Activated CD4-positive, alpha-beta T cell treated with anti-CD3 and anti-CD28 coated beads, Interleukin-2, Interleukin-4, amounts not matched to agents 100 ng/mL and 50 ng/mL, durations not matched to agents 16 hours and 8 hours (primary cell): ENCODE data around the gene DZANK1.
"Not testable (repeated sequence)": the region's sequence is repeated elsewhere in the genome, so short reads cannot be mapped to it uniquely, and the experiment has no call there.

Source experiments
- DNase-seq: peaks from one replicate; pipeline ENCODE4 v3.0.0-alpha.2; 2020; ENCODE audit warnings: low spot score

Gene DZANK1

GRCh38 chr20:18436847-18437246 lies 30.0 kb downstream of the DZANK1 start:
- DNase-seq = no peak

- no peak for DNase-seq
Measured at GRCh38 chr20:18431206-18431605, 35.6 kb downstream of the DZANK1 start.

- DNase-seq = no peak
Measured at GRCh38 chr20:18430172-18430826, 36.5 kb downstream of the DZANK1 start.

DNA sequence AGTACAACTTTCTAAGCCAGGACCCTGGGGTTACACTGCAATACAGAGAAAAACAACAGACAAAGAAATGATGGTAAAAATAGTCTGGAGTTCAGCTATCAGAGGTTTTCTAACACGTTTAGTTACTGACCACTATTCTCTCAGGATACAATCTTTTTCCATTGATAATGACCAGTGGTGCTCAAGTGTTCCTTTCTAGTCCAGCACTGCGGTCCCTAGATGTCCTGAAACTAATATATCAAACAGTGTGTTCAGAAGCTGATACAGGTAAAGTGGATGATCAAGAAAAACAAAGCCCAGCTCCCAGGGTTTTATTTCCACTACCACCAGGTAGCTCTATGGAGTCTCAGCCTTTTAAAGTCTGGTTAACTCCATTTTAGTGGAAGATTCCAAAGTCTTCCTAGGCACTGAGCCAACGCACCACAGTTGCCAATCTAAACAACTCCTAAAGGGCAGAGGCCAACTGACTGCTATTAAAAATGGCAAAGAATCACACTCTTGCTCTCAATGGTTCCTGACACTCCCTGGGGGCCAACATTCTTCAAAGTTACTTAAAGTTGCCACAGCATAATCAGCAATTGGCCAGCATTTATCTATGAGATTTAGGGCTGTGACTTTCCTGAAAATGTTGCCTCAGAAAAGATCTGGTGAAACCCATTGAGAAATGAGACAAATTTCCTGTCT lies 38.2 kb downstream of the DZANK1 start:
- DNase-seq = no peak

DNA sequence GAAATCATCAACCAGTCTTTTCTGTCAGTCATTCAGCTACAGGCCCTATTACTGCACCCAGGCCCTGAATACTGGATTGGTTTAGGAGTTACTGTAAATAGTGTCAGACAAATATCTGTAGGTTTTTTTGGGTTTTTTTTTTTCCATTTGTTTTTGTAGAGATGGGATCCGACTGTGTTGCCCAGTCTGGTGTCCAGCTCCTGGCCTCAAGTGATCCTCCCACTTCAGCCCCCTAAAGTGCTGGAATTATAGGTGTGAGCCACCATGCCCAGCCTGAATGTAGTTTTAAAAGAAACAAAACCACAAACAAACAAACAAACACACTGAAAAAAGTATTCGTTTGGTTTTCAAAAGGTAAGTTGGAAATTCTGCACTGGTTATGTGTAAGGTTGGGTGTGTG lies 39.6 kb downstream of the DZANK1 start:
- DNase-seq = no peak

DNA sequence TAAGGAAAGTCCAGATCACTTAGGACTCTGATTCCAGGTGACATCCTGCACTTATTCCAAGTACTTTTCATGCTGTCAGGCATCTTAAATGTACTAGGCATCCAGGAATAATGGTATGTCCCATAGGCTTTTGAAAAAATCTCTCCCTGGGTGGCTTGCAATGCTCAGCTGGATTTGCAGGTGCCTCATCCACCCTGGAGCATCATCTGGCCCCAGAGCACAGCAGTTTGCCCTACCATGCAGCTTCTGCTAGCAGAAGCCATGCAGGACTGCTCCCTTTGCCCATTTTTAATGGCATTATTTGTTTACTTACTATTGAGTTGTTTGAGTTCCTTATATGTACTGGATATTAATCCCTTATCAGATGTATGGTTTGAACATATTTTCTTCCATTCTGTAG lies 45.2 kb downstream of the DZANK1 start:
- DNase-seq = no peak

DNA sequence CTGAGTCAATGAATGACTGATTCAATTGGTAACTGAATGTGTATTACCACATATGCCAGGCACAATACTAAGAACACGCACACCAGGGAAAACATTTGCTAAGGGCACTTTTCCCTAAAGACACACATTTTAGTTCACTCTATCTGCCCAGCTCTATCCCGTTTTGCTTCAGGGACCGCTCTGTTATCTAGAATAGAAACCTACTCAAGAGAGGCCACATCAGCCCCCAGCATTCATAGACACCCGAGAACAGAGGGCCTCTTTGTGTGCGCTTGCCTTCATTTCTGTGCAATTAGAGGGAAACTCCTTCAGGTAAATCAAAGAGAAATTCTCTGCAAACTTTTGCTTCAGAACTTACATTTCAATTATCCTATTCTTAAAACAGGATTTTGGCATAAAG lies 50.3 kb downstream of the DZANK1 start:
- no peak for DNase-seq

- no peak for DNase-seq
Measured at GRCh38 chr20:18414140-18414539, 52.7 kb downstream of the DZANK1 start.

DNA sequence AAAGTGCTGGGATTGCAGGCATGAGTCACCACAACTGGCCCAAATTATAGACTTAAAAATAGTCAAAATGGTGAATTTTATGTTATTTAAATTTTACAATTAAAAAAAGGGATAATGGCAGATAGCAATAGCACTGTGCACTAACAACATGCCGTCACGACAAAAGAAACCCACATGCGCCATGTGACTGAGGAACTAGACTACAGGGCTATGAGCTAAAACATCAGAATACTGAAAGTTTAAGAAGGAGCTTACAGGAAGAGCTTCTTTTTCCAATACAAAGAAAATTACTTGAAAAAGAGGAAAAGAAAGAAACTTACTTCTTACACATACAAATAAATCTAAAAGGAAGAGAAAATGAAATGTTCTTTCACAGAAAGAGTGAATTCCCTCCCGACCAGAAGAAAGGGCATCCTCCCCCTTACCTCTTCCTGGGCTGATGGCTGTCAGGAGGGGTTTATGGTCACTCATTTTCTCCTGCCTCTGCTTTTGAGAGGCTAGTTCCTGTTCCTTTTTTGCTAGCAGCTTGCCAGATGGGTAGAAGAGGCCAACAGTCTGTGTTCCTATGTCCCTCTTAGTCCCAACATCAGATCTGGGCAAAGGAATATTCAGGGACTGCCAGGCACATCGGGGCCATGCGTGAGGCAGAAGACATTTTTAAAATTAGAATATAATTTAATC lies 54.5 kb downstream of the DZANK1 start:
- no peak for DNase-seq

GRCh38 chr20:18405826-18406225 lies 61.0 kb downstream of the DZANK1 start:
- DNase-seq = no peak

DNA sequence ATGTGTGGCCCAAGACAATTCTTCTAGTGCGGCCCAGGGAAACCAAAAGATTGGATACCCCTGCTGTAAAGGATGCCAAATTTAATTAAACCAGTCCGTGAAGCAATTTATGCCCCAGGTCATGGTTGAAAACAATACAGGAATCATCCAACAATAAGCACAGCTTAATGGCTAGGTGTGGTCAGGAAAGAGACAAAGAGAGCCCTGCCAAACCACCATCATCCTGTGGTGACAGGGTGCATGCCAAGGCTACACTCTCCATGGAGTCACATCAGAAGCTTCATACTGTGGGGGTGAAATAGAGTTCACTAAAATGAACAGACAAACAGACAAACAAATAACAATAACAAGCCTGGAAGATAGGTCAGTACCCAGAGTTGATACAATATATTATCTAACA lies 62.7 kb downstream of the DZANK1 start:
- DNase-seq = no peak

- no peak for DNase-seq
Measured at GRCh38 chr20:18403269-18403668, 63.6 kb downstream of the DZANK1 start.

GRCh38 chr20:18401305-18401704 lies 65.5 kb downstream of the DZANK1 start:
- DNase-seq = no peak

GRCh38 chr20:18400460-18400859 lies 66.4 kb downstream of the DZANK1 start:
- no peak for DNase-seq

- DNase-seq = not testable (repeated sequence)
Measured at GRCh38 chr20:18398713-18399112, 68.1 kb downstream of the DZANK1 start.

GRCh38 chr20:18397030-18397429 lies 69.8 kb downstream of the DZANK1 start:
- no peak for DNase-seq

- DNase-seq = no peak
Measured at GRCh38 chr20:18395544-18395943, 71.3 kb downstream of the DZANK1 start.

DNA sequence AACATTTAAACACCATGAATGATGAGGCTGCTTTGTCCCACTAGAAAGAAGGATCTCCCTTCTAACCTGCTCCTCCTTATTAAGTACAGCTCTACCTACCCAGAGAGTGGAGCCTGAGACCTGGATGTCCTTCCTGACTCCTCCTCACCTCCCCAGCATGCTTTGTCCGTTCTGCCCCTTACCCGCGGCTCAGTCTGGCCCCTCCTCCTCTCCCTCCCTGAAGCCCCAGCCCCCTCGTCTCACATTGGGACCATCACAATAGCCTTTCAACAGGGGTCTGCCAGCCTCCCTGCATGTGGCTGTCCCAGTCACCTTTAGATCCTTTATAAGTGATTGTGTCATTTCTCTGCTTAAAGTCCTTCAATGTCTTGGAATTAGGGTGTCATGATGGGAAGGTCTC lies 72.5 kb downstream of the DZANK1 start:
- no peak for DNase-seq

DNA sequence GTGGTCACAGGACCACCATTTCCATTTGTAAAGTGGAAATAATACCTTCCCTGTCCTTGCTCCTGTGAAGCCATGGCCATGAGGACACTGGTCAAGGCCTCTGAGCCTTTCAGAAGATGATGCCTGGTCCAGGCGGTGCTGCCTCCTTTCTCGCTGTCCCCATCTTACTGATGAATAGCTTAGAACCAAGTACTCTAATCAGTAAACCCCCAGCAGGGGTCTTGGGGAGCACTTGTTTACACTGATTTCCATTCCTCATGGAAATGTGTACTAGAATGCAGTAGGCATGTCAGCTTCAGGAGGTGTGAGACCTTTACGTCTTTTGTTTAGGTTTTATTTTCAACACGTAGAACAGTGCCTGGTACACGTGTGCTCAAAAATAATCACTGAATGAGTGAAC lies 75.1 kb downstream of the DZANK1 start:
- DNase-seq = no peak

DNA sequence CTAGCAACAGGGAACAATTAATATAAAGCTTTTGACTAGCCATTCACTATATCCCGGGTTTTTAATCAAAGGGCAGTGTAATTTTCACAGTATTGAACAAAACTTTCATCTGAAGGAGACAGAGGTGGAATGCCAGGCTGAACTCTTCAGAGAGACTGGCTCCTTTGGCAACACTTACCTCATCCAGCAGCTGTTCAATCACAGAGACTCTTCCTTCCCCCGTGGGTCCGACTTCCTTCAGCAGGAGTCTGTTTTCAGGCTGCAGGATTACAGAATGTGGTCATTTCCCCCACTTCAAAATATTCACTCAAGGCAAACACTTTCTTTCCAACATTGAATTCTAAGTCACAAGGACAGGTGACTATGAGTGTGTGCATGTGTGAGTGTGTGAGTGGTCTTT lies 76.6 kb downstream of the DZANK1 start:
- DNase-seq = no peak

DNA sequence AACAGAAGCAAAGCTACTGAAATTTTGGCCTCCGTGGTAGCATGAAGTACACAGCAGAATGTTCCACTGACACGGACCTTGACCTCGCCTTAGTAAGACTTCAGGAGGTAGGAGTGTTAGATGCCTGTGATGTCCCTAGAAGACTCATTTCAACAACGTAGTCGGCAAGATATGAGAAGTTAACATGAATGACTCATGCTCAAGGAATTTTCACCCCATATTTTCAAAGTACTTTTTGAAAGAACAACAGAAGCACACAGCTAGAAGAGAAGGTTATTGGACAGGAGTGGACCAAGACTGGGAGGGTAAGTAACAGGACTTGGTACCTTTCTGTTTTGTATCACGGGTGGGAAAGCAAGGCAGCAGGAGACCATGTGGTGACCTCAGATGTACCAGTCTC lies 78.0 kb downstream of the DZANK1 start:
- no peak for DNase-seq

DNA sequence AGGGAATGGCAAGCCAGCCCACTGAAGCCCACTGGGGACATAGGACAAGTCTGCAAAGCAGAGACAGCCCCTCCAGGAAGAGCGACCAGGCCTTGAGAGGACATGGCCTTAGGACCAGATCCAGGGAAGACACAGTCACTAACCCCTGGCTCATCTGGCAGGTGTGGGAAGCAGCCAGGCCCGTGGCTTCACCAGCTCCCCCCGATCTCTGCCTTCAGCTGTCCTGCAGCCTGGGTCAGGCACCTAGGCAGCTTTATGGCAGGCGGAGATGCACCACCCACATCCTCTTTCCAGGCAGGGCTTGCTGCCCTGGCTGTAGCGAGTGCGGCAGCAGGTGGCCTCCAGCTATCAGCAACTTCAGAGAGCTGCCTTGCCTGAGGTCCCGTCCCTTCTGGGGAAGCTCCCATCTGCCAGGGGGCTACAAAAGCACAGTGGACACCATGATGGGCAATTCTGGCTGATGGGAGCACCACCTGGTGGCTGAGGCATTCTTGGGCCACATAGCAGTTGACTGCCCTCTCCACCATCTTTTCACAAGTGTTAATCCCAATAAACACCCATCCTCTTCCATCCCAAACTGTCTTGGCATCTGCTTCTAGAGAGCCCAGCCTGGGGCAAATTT lies 85.8 kb downstream of the DZANK1 start:
- no peak for DNase-seq

- DNase-seq = no peak
Measured at GRCh38 chr20:18377896-18378481, 88.8 kb downstream of the DZANK1 start.
